Nephron progenitor cell (in vitro differentiated cells): Measurements from ENCODE around the gene LBHD2.

ENCODE experiments used
- DNase-seq: peaks from one replicate; pipeline ENCODE4 v3.0.0; 2021
- H3K27ac Mint-ChIP-seq: 2 replicates; pipeline ENCODE4 v1.8.0; 2021; ENCODE audit warnings: mild to moderate bottlenecking, moderate library complexity, mixed read lengths
- H3K27me3 Mint-ChIP-seq: 2 replicates; pipeline ENCODE4 v1.8.0; 2021; ENCODE audit warnings: mild to moderate bottlenecking, low read depth, mixed read lengths; ENCODE audit not compliant: poor library complexity
- H3K36me3 Mint-ChIP-seq: 2 replicates; pipeline ENCODE4 v1.8.0; 2021; ENCODE audit warnings: low read depth, mixed read lengths
- H3K4me1 Mint-ChIP-seq: 2 replicates; pipeline ENCODE4 v1.8.0; 2021; ENCODE audit warnings: mixed read lengths
- H3K4me3 Mint-ChIP-seq: 2 replicates; pipeline ENCODE4 v1.8.0; 2021; ENCODE audit warnings: mild to moderate bottlenecking, moderate library complexity, mixed read lengths
- H3K9me3 Mint-ChIP-seq: 2 replicates; pipeline ENCODE4 v1.8.0; 2021; ENCODE audit warnings: mild to moderate bottlenecking, moderate library complexity, mixed read lengths
- CTCF ChIP-seq: fragments of 200-600 bp; sonication (generic); IDR thresholded peaks from 2 replicates; pipeline ENCODE4 v1.5.0; 2021; ENCODE audit warnings: antibody characterized with exemption

Gene LBHD2

GRCh38 chr14:103139132-103140025 is 55.4 kb downstream of the LBHD2 start:
- Mint-ChIP-seq H3K4me3 (peak overlapping the region; percentile 78), H3K4me1 (peaks cover 76% of the 10 kb centered on the region), H3K36me3 (peaks cover 15% of the 10 kb centered on the region), H3K27me3 (peaks cover 27% of the 10 kb centered on the region), H3K9me3 (no peaks in the 10 kb centered on the region), H3K27ac (no peak overlapping the region)
- DNase-seq, result no peak
- TF ChIP-seq CTCF, result no peak
